HG03196 (cell line): ENCODE results near the gene CDHR2.

ENCODE experiments used
- ATAC-seq: cut with Tn5 transposase; IDR thresholded peaks from one replicate; pipeline ENCODE4 v1.9.1; 2021; ENCODE audit not compliant: unreplicated experiment

CDHR2 gene

GRCh38 chr5:176614805-176615478 lies 65.8 kb downstream of the CDHR2 start:
- ATAC-seq: no peak

- no peak for ATAC-seq
Observed at GRCh38 chr5:176616511-176616910, 67.4 kb downstream of the CDHR2 start.

GRCh38 chr5:176618783-176619182 lies 69.6 kb downstream of the CDHR2 start:
- no peak for ATAC-seq

GRCh38 chr5:176619203-176619568 lies 70.0 kb downstream of the CDHR2 start:
- ATAC-seq: peak; percentile 77

- ATAC-seq: no peak
Observed at GRCh38 chr5:176619569-176620332, 70.6 kb downstream of the CDHR2 start.

GRCh38 chr5:176620333-176620981 lies 71.3 kb downstream of the CDHR2 start:
- no peak for ATAC-seq

- ATAC-seq: no peak
Observed at GRCh38 chr5:176621661-176622079, 72.5 kb downstream of the CDHR2 start.

- no peak for ATAC-seq
Observed at GRCh38 chr5:176624142-176624541, 75.0 kb downstream of the CDHR2 start.

GRCh38 chr5:176624938-176625337 lies 75.8 kb downstream of the CDHR2 start:
- no peak for ATAC-seq

- ATAC-seq: no peak
Observed at GRCh38 chr5:176625512-176625911, 76.4 kb downstream of the CDHR2 start.

GRCh38 chr5:176625966-176626875 lies 77.1 kb downstream of the CDHR2 start:
- ATAC-seq: no peak

GRCh38 chr5:176626876-176627236 lies 77.7 kb downstream of the CDHR2 start:
- ATAC-seq: no peak

- ATAC-seq: no peak
Observed at GRCh38 chr5:176627582-176627981, 78.4 kb downstream of the CDHR2 start.

GRCh38 chr5:176628406-176629228 lies 79.5 kb downstream of the CDHR2 start:
- ATAC-seq: no peak

- no peak for ATAC-seq
Observed at GRCh38 chr5:176629317-176629852, 80.2 kb downstream of the CDHR2 start.

GRCh38 chr5:176629853-176630680 lies 80.9 kb downstream of the CDHR2 start, which contains the start of the genes EIF4E1B and SNCB:
Gene EIF4E1B (plus strand): TSS chr5:176630675. CDS start chr5:176642788, 12,113 bp downstream.
Gene SNCB (minus strand): TSS chr5:176630534. CDS start chr5:176629654, 880 bp downstream.
- peak; percentile 52 for ATAC-seq

GRCh38 chr5:176630681-176631222 lies 81.6 kb downstream of the CDHR2 start:
- no peak for ATAC-seq

GRCh38 chr5:176631383-176632200 lies 82.5 kb downstream of the CDHR2 start:
- ATAC-seq: no peak
